HCT116 (cell line): ENCODE measurements around the gene RAP1GAP2. TPM values are rescaled to one million over a fixed set of nuclear protein-coding genes. Genes with fewer than 3 reads are reported as not detected.

Source experiments
- ATAC-seq: fragments of 200-7000 bp; cut with Tn5 transposase; 2 replicates; pipeline ENCODE4 v1.9.1; 2020; ENCODE audit warnings: mild to moderate bottlenecking, moderate library complexity
- BruUV-seq: library from RNA; stranded (reverse); fragments of 400-500 nt; replicated peaks from 2 replicates; lab custom pipeline; 2021; lab: Mats Ljungman, UMichigan
- CTCF ChIA-PET: fragments of 300-600 bp; sonication (Branson Sonifier 250); formaldehyde crosslinking; loops from one replicate; lab custom pipeline; 2021; ENCODE audit warnings: antibody characterized with exemption; lab: Charles Lee
- POLR2A ChIA-PET: fragments of 300-600, 350-600 bp; sonication (Branson Sonifier 250); formaldehyde crosslinking; loops from one replicate; lab custom pipeline; 2021; ENCODE audit warnings: antibody characterized with exemption; lab: Charles Lee
- RAD21 ChIA-PET, 2 experiments: fragments of 300-600 bp; sonication (Branson Sonifier 250); formaldehyde crosslinking; loops; one replicate each; lab custom pipeline; 2023; ENCODE audit warnings: low total read pairs in 2 of 2; ENCODE audit not compliant: uncharacterized antibody in 2 of 2, unreplicated experiment in 2 of 2, low non-redundant PET in 1 of 2; lab: Charles Lee
- DNase-seq: peaks from one replicate; pipeline ENCODE4 v3.0.0-alpha.2; 2010; ENCODE audit warnings: low read depth, low spot score
- H2AFZ ChIP-seq: fragments of 200-600 bp; shearing (Covaris generic), sonication (generic); 2 replicates; pipeline ENCODE4 v1.6.1; 2017; ENCODE audit warnings: low read depth, mixed run types, mixed read lengths, antibody characterized with exemption, low read length; ENCODE audit not compliant: poor library complexity, severe bottlenecking
- H3K27ac ChIP-seq: 2 replicates; pipeline ENCODE4 v1.5.1; 2012; ENCODE audit warnings: low read depth, low read length
- H3K27me3 ChIP-seq: fragments of 200-600 bp; sonication (generic); 2 replicates; pipeline ENCODE4 v1.6.1; 2016; ENCODE audit warnings: mixed run types, low read length, mixed read lengths; ENCODE audit not compliant: insufficient read depth
- H3K36me3 ChIP-seq, 2 experiments: fragments of 200-500 bp in 1 of 2; fragments of 200-600 bp in 1 of 2; sonication (Bioruptor generic) in 1 of 2; sonication (generic) in 1 of 2; 2 replicates each; pipeline versions ENCODE4 v1.5.1 to v1.6.1; 2014 to 2016; ENCODE audit warnings: low read length in 2 of 2, inconsistent platforms in 1 of 2, mixed read lengths in 1 of 2, mixed run types in 1 of 2; ENCODE audit not compliant: insufficient read depth in 2 of 2, control insufficient read depth in 1 of 2
- H3K4me1 ChIP-seq, 2 experiments: fragments of 200-600 bp in 1 of 2; sonication (generic) in 1 of 2; 2 replicates each; pipeline versions ENCODE4 v1.5.1 to v1.6.1; 2012 to 2017; ENCODE audit warnings: low read length in 2 of 2, inconsistent platforms in 1 of 2, mild to moderate bottlenecking in 1 of 2, mixed read lengths in 1 of 2, mixed run types in 1 of 2, moderate library complexity in 1 of 2; ENCODE audit not compliant: insufficient read depth in 2 of 2, control insufficient read depth in 1 of 2
- H3K4me2 ChIP-seq: fragments of 200-600 bp; sonication (generic); 2 replicates; pipeline ENCODE4 v1.6.1; 2017; ENCODE audit warnings: mixed run types, low read length, mixed read lengths
- H3K4me3 ChIP-seq, 2 experiments: fragments of 200-600 bp in 1 of 2; sonication (generic) in 1 of 2; replicated peaks in 1 of 2; 2 replicates each; pipeline ENCODE4 v1.5.1; 2011 to 2016; ENCODE audit warnings: low read length in 2 of 2, control low read depth in 1 of 2, low read depth in 1 of 2, mild to moderate bottlenecking in 1 of 2, mixed read lengths in 1 of 2, mixed run types in 1 of 2
- H3K79me2 ChIP-seq: fragments of 200-600 bp; sonication (generic); 2 replicates; pipeline ENCODE4 v1.6.1; 2017; ENCODE audit warnings: mild to moderate bottlenecking, mixed run types, low read length, moderate library complexity, mixed read lengths; ENCODE audit not compliant: insufficient read depth
- H3K9ac ChIP-seq: fragments of 200-600 bp; sonication (generic); 2 replicates; pipeline ENCODE4 v1.6.1; 2016; ENCODE audit warnings: low read length, mixed read lengths
- H3K9me2 ChIP-seq: fragments of 200-600 bp; sonication (generic), shearing (Covaris generic); 2 replicates; pipeline ENCODE4 v1.6.1; 2017; ENCODE audit warnings: mixed run types, mild to moderate bottlenecking, moderate library complexity; ENCODE audit not compliant: insufficient read depth
- H3K9me3 ChIP-seq, 2 experiments: fragments of 200-500 bp in 1 of 2; fragments of 200-600 bp in 1 of 2; sonication (Bioruptor generic) in 1 of 2; sonication (generic) in 1 of 2; 2 replicates each; pipeline ENCODE4 v1.6.1; 2014 to 2017; ENCODE audit warnings: low read length in 2 of 2, mixed read lengths in 2 of 2, inconsistent platforms in 1 of 2, low read depth in 1 of 2, mild to moderate bottlenecking in 1 of 2, mixed run types in 1 of 2, moderate library complexity in 1 of 2; ENCODE audit not compliant: control insufficient read depth in 1 of 2, insufficient read depth in 1 of 2
- H4K20me1 ChIP-seq: fragments of 200-600 bp; sonication (generic), shearing (Covaris generic); 2 replicates; pipeline ENCODE4 v1.6.1; 2017; ENCODE audit warnings: mixed run types, mild to moderate bottlenecking, moderate library complexity; ENCODE audit not compliant: insufficient read depth
- CBX3 ChIP-seq: IDR thresholded peaks from 2 replicates; pipeline ENCODE4 v1.6.1; 2012; ENCODE audit warnings: low read depth
- EGR1 ChIP-seq: IDR thresholded peaks from 2 replicates; pipeline ENCODE4 v1.6.1; 2012; ENCODE audit warnings: low read depth
- EZH2phosphoT487 ChIP-seq: fragments of 200-600 bp; IDR thresholded peaks from 2 replicates; pipeline ENCODE4 v1.6.1; 2018; ENCODE audit warnings: antibody characterized with exemption, borderline replicate concordance
- FOSL1 ChIP-seq: IDR thresholded peaks from 2 replicates; pipeline ENCODE4 v1.6.1; 2012; ENCODE audit warnings: low read depth
- JUND ChIP-seq: IDR thresholded peaks from 2 replicates; pipeline ENCODE4 v1.6.1; 2012
- POLR2AphosphoS5 ChIP-seq: IDR thresholded peaks from 2 replicates; pipeline ENCODE4 v1.6.1; 2011; ENCODE audit warnings: mild to moderate bottlenecking, low read depth, low read length, moderate library complexity
- RAD21 ChIP-seq: IDR thresholded peaks from 2 replicates; pipeline ENCODE4 v1.6.1; 2012; ENCODE audit warnings: low read depth, mild to moderate bottlenecking
- TCF7L2 ChIP-seq: IDR thresholded peaks from 2 replicates; pipeline ENCODE4 v1.7.0; 2011; ENCODE audit warnings: borderline replicate concordance, inconsistent platforms; ENCODE audit not compliant: insufficient read depth, insufficient read length; ENCODE audit errors: extremely low read depth
- YY1 ChIP-seq: IDR thresholded peaks from 2 replicates; pipeline ENCODE4 v1.6.1; 2011; ENCODE audit warnings: low read length, low read depth, moderate library complexity, mild to moderate bottlenecking; ENCODE audit not compliant: insufficient replicate concordance; ENCODE audit errors: extremely low read depth
- intact Hi-C: fragments of 100-400 bp; cut with micrococcal nuclease; formaldehyde crosslinking; loops from 2 replicates; pipeline ENCODE4 v1.10.0; 2022
- total RNA-seq: library from RNA; stranded (reverse); gene quantifications from one replicate; pipeline ENCODE4 v1.2.1, GENCODE V29; 2021; ENCODE audit not compliant: unreplicated experiment
- TF ChIP-seq, protein P1 (sequence below): IDR thresholded peaks from 2 replicates; pipeline ENCODE4 v1.6.1; 2012
- TF ChIP-seq, protein P2 (sequence below), 3 experiments: fragments of 200-600 bp in 1 of 3; sonication (generic) in 1 of 3; IDR thresholded peaks in 2 of 3; conservative IDR thresholded peaks in 1 of 3; 2 replicates each; pipeline ENCODE4 v1.5.1; 2012 to 2017; ENCODE audit warnings: low read depth in 2 of 3, low read length in 2 of 3, antibody characterized with exemption in 1 of 3, borderline replicate concordance in 1 of 3, control low read depth in 1 of 3, mild to moderate bottlenecking in 1 of 3, mixed read lengths in 1 of 3, mixed run types in 1 of 3, moderate library complexity in 1 of 3; ENCODE audit not compliant: insufficient read depth in 1 of 3

The RAP1GAP2 gene
- total RNA-seq, 1 experiment from 2014 or later = 54.6 TPM

DNA sequence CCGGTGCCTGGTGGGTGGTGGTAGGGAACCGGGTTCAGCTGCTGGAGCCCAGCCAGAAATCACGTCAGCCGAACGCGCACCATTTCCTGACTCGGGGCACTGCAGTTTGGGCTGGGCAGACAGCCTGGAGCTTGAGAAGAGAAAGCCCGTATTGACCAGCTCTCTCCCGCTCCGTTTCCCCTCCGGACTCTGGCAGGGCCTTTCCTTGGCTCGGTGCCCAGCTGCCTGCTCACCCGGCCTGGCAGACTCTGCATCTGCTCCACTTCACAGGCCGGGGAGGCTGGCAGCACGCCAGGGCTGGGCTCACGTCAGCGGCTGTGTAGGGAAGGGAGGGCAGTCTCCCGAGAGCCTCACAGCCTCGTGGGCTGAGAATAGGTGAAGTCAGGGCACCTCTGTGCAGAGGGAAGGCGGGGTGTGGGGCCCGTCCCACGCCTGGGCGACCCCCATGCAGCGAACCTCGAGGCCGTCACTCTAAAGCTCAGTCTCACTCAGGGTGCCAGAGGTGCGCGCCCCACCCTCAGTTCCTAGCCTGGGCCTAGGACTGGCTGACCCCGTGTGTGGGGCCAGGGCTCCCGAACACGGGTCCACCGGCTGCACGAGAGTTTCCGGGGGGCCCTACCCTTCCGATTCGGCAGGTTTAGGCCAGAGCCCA is 208.0 kb downstream of the RAP1GAP2 start:
- Histone ChIP-seq H3K9me2 (no peaks in the 10 kb centered on the region), H3K36me3 (peaks cover 12 to 33% of the 10 kb centered on the region in 2 experiments; a peak in 3 of 4 replicates), H3K27me3 (no peaks in the 10 kb centered on the region), H3K9ac (peak overlapping the region; percentile 46), H2AFZ (no peak overlapping the region), H3K9me3 (no peaks in the 10 kb centered on the region), H3K27ac (peak overlapping the region; percentile 44), H3K4me3 (peak overlapping the region in 1 of 2 experiments; percentile 9; a peak in 1 of 4 replicates), H3K79me2 (peaks cover 9% of the 10 kb centered on the region; the same call in 1 of the 2 replicates), H4K20me1 (no peaks in the 10 kb centered on the region), H3K4me2 (peak overlapping the region; percentile 70), H3K4me1 (peaks cover 10 to 23% of the 10 kb centered on the region in 2 experiments; a peak in 3 of 4 replicates)
- DNase-seq (peak; percentile 79), ATAC-seq (peak; percentile 91)
- TF ChIP-seq FOSL1 (no peak), TCF7L2 (peak; percentile 56), POLR2AphosphoS5 (peak; percentile 65)
- TF ChIP-seq, protein P1, sequence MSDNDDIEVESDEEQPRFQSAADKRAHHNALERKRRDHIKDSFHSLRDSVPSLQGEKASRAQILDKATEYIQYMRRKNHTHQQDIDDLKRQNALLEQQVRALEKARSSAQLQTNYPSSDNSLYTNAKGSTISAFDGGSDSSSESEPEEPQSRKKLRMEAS = peak; percentile 74
- ChIA-PET CTCF (interaction anchor here (0.9 to 1.6 kb wide), 2 partner anchors 9 to 155 kb away, joined by 5 to 6 read pairs; no protein-coding TSS in a partner anchor), RAD21 (interaction anchor here (0.6 to 1.4 kb wide), 3 partner anchors 12 to 152 kb away, joined by 3 to 6 read pairs (median 5); no protein-coding TSS in a partner anchor), POLR2A (interaction anchor here (0.6 kb wide), 1 partner anchor 578 kb away, joined by 3 read pairs; no protein-coding TSS in a partner anchor)
- intact Hi-C loops = no loop called here
- no TSS peak for BruUV-seq

DNA sequence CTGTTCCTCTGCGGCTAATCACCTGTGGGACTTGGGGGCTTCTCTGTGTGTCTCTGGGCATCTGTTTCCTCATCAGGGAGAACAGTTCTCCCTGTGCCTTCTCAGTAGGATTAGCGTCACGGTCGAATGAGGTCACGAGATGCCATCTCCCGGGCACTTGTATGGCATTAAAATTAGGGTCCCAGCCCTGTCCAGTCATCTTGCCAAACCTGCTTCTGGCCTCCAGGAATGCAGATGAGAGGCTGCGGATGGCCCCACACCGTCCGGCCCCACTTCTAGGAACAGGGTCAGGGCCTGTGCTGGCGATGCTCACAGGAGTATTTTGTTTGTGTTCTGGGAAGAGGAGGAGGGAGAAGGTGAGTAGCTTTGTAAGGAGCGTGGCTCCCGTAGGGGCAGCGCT is 208.7 kb downstream of the RAP1GAP2 start:
- Histone ChIP-seq H3K4me1 (peaks cover 10 to 23% of the 10 kb centered on the region in 2 experiments; a peak in 3 of 4 replicates), H3K79me2 (peaks cover 8% of the 10 kb centered on the region; the same call in 1 of the 2 replicates), H3K27ac (peak overlapping the region; percentile 44; the same call in 1 of the 2 replicates), H3K27me3 (no peaks in the 10 kb centered on the region), H3K9me2 (no peaks in the 10 kb centered on the region), H3K36me3 (peaks cover 14 to 29% of the 10 kb centered on the region in 2 experiments; a peak in 1 of 4 replicates), H3K9me3 (no peaks in the 10 kb centered on the region), H2AFZ (no peak overlapping the region), H3K9ac (peak overlapping the region; percentile 46; the same call in 1 of the 2 replicates), H4K20me1 (no peaks in the 10 kb centered on the region), H3K4me2 (no peak overlapping the region), H3K4me3 (no peak overlapping the region)
- no peak for ATAC-seq
- POLR2A ChIA-PET = no interaction called here
- RAD21 ChIA-PET = no interaction called here
- BruUV-seq = no TSS peak
- TF ChIP-seq EZH2phosphoT487 = no peak
- no peak for TF ChIP-seq RAD21
- TF ChIP-seq, protein P2, sequence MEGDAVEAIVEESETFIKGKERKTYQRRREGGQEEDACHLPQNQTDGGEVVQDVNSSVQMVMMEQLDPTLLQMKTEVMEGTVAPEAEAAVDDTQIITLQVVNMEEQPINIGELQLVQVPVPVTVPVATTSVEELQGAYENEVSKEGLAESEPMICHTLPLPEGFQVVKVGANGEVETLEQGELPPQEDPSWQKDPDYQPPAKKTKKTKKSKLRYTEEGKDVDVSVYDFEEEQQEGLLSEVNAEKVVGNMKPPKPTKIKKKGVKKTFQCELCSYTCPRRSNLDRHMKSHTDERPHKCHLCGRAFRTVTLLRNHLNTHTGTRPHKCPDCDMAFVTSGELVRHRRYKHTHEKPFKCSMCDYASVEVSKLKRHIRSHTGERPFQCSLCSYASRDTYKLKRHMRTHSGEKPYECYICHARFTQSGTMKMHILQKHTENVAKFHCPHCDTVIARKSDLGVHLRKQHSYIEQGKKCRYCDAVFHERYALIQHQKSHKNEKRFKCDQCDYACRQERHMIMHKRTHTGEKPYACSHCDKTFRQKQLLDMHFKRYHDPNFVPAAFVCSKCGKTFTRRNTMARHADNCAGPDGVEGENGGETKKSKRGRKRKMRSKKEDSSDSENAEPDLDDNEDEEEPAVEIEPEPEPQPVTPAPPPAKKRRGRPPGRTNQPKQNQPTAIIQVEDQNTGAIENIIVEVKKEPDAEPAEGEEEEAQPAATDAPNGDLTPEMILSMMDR (IDR thresholded peaks at IDR 0.05 in 2 of 3, conservative IDR thresholded peaks at IDR 0.05 in 1 of 3; ENCODE audit: borderline replicate concordance in 1 of 3, insufficient read depth in 1 of 3, low read depth in 2 of 3, low read length in 2 of 3) = no peak
- TF ChIP-seq FOSL1 = no peak
- no peak for TF ChIP-seq CBX3
- no peak for TF ChIP-seq JUND
- no peak for TF ChIP-seq YY1
- TF ChIP-seq EGR1 = no peak
- intact Hi-C loops = no loop called here
- no peak for DNase-seq
- CTCF ChIA-PET = no interaction called here
